Epithelial cell of prostate (primary cell): ENCODE results near the gene MAPK7.

Experiments used
- DNase-seq: peaks from one replicate; pipeline ENCODE4 v3.0.0-alpha.2; 2011; ENCODE audit warnings: low read depth, low spot score
- H3K27ac ChIP-seq: fragments of 450-650 bp; 2 replicates; pipeline ENCODE4 v1.5.1; 2017; ENCODE audit warnings: mild to moderate bottlenecking

The MAPK7 gene

GRCh38 chr17:19391432-19391831, 13.1 kb downstream of the MAPK7 start:
- no peak overlapping the region for H3K27ac ChIP-seq
- DNase-seq: no peak

- DNase-seq: no peak
- no peak overlapping the region for H3K27ac ChIP-seq
Observed at GRCh38 chr17:19392303-19392702, 14.0 kb downstream of the MAPK7 start.

GRCh38 chr17:19397556-19398041, 19.3 kb downstream of the MAPK7 start:
- peak overlapping the region; percentile 37 for H3K27ac ChIP-seq
- no peak for DNase-seq

GRCh38 chr17:19398301-19399181, 20.2 kb downstream of the MAPK7 start:
- peak overlapping the region; percentile 37 for H3K27ac ChIP-seq
- DNase-seq: no peak

- DNase-seq: no peak
- no peak overlapping the region for H3K27ac ChIP-seq
Observed at GRCh38 chr17:19399750-19400450, 21.6 kb downstream of the MAPK7 start.

GRCh38 chr17:19401321-19402010, 23.2 kb downstream of the MAPK7 start:
- no peak overlapping the region for H3K27ac ChIP-seq
- no peak for DNase-seq

- DNase-seq: no peak
- no peak overlapping the region for H3K27ac ChIP-seq
Observed at GRCh38 chr17:19402171-19402570, 23.9 kb downstream of the MAPK7 start.

DNA sequence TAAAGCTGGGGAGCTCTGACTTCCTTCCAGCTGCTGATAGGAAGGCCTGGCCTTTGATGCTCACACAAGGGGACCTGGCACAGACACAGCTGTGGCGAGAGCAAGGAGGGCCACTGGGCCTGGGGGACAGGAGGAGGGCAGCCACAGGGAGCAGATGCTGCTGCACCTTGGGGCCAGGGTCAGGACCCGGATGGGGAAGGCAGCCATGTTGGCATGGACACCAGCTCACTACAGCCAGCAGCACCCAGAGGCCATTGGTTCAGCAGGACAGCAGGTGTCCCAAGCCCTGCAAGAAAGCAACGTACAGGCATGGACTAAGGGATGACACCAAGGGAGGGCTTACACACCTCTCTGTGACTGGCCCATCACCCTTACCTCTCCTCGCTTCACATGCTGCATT, 24.7 kb downstream of the MAPK7 start:
- DNase-seq: no peak
- H3K27ac ChIP-seq: no peak overlapping the region

- H3K27ac ChIP-seq: no peak overlapping the region
- no peak for DNase-seq
Observed at GRCh38 chr17:19404264-19404663, 26.0 kb downstream of the MAPK7 start.

DNA sequence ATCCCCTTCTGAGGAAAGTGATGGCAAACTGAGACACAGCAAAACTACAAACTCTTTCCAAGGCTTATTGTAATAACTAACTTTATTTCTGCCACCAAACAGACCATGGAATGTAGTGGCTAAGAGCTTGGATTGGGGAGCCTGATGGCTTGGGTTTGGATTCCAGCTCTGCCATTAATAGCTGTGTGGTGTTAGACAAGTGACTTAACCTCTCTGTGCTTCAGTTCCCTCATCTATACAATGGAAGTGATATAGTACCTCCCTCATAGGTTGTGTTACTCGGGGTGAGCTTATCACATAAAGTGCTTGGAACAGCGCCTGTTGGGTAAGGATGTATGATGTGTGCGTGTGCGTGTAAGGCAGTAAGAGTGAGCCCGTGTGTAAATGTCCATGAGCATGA, 26.8 kb downstream of the MAPK7 start:
- DNase-seq: no peak
- H3K27ac ChIP-seq: no peak overlapping the region

DNA sequence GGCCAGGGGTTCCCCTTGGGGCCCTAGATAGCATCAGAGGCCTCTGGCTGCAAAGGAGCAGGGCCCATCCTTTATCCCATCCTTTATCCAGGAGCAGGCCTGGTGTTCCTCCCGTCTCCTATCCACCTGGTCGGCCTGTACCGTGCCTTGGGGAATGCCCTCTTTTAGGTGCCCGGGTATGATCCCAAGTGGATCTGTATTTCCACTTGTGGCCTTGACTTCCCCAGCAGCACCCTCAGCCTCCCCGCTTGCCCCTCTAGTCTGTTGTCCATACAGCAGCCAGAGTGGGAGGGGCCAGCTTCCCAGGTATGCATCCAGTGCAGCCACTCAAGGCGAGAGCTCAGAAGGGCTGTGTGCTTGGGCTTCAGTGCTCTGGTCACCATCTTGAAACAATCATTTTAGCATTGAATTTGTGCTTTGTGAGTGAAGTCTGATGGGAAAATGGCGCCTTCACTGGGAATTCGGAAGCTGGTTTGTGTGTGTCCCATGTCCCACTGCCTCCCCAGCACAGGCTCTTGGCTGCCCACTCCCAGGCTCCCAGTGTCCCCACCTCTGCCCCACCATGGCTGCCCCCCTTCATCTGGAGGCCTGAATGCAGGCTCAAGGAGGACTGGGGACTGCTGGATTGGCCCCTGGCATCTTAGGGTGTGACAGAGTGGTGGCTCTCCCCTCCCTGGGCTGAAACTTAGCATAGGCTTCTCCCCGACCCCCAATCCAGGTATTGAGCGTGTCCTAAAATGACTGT, 29.5 kb downstream of the MAPK7 start:
- H3K27ac ChIP-seq: no peak overlapping the region
- DNase-seq: no peak

GRCh38 chr17:19408346-19408710, 30.0 kb downstream of the MAPK7 start:
- H3K27ac ChIP-seq: no peak overlapping the region
- DNase-seq: no peak

- DNase-seq: no peak
- H3K27ac ChIP-seq: no peak overlapping the region
Observed at GRCh38 chr17:19409066-19409465, 30.8 kb downstream of the MAPK7 start.

DNA sequence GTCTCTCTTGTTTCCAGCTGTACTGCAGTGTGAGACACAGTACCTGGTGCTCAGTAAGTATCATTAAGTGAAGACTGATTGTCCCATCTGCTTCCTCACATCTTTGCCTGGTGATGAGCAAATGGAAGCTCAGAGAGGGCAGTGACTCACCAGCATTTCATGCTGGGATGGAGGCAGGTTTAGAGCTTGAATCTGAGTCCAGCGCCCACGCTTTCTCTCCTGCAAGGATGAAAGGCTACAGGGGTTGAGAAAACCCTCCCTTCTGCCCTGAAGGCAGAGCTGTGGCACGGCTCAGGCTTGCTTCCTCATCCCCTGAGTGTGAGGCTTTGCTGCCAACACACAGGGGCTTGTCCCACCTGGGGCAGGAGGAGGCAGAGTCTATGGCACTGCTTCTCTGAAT, 31.2 kb downstream of the MAPK7 start:
- DNase-seq: peak; percentile 60

DNA sequence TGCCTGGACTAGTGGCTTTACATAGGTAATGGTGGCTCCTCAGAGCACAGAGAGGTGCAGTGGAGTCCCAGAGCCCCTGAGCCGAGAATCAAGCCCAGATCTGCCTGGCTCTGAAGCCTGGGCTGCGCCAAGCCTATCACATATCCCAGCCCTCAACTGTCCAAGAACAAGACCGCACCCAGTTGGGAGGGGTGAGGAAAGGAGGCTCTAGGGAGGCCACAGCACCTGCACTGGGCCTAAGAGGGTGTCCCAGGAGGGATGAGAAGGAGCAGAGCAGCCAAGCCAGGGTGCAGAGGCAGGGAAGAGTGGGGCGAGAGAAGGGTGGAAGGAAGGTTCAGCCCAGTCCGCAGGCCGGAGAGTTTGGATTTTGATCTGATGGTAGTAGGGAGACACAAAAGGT, 31.8 kb downstream of the MAPK7 start:
- no peak overlapping the region for H3K27ac ChIP-seq
- DNase-seq: no peak

More for the DNA sequence above, 31.2 kb downstream of the MAPK7 start:
- no peak overlapping the region for H3K27ac ChIP-seq

DNA sequence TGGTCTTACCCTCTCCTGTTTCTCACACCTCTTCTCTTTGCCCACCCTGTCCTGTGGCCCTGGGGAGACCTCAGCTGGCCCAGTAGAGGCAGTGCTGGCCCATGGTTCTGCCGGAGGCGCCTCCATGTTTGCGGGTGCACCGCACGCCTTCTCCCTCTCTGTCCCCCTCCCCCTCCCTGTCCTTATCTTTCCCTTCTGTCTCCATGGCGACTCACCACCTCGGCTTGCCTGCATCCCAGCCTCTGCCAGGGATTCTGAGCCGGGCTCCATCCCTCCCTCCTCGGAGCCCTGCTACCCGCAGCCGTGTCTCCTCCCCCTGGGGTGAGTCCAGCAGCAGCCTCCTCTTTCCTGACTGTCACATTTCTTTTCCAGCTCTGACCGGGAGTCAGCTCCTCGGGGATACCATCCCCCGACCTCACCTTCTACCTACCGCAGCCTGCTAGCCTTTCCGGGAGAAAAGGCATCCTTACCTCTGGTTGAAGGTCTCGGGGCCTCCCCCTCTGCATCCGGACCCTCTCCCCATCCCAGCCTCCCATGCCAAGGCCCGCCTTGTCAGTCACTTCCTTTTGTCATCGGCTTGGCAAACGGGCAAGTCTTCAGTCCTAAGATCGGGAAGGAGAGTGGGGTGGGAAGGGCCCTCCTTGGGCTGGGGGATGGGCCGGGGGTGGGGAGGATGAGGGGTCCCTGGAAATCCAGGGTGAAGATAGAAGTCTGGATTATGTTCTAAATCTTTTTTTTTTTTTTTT, 32.8 kb downstream of the MAPK7 start, which contains the start of gene RNF112:
RNF112 (plus strand) TSS at position 358 of the 746 bp plus-strand sequence; CDS start at position 535, 177 bp downstream.
- H3K27ac ChIP-seq: no peak within 1 kb of the TSS
- no peak for DNase-seq

DNA sequence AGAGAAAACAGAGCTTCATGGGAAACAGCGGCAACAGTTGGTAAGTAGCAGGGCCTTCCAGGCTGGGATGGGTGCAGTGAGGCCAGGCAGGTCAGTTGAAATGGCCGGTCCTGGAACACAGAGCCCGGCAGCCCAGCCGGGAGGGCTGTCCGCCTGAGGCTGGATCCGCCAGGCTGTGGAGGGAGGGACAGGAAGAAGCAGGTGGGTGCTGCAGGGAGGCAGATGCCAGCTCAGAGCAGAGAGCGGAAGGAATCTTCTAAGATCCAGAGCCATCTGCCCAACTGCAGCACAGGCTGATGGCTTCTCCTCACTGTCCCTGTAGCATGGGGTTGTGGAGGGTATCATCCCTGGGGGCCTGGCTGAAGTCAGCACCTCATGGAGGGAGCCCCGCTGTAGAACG, 33.3 kb downstream of the MAPK7 start:
- no peak overlapping the region for H3K27ac ChIP-seq

GRCh38 chr17:19412510-19412909, 34.2 kb downstream of the MAPK7 start:
- DNase-seq: no peak
- no peak overlapping the region for H3K27ac ChIP-seq

More for the DNA sequence above, 33.3 kb downstream of the MAPK7 start:
- no peak for DNase-seq

GRCh38 chr17:19412984-19413383, 34.7 kb downstream of the MAPK7 start:
- no peak for DNase-seq
- H3K27ac ChIP-seq: no peak overlapping the region
